ENCODE data around the gene ELK3. TPM values are rescaled to one million over a fixed set of nuclear protein-coding genes. Genes with fewer than 3 reads are reported as not detected.

Gene ELK3
- total and polyA plus RNA-seq, 9 of the 15 experiments (the other 6 are each of a cell fraction or from before 2014, with no cell fraction given), result 1.5 to 5.5 (median 2.9) TPM

- TF ChIP-seq ETS2 (tag; IDR thresholded peaks at IDR 0.05; ENCODE audit: borderline replicate concordance, poor library complexity, severe bottlenecking), result no peak
- no peak for TF ChIP-seq IFI16 (CRISPR knock-in tag; IDR thresholded peaks at IDR 0.05)
- TF ChIP-seq PML (IDR thresholded peaks at IDR 0.05; ENCODE audit: low read length), result no peak
- 0 out of 2 replicates have a peak, but pooled peaks have one; percentile 15 for TF ChIP-seq CREM (IDR thresholded peaks at IDR 0.05; ENCODE audit: low read depth)
Measured at GRCh38 chr12:96255077-96255476, 60.9 kb downstream of the ELK3 start (continued).

DNA sequence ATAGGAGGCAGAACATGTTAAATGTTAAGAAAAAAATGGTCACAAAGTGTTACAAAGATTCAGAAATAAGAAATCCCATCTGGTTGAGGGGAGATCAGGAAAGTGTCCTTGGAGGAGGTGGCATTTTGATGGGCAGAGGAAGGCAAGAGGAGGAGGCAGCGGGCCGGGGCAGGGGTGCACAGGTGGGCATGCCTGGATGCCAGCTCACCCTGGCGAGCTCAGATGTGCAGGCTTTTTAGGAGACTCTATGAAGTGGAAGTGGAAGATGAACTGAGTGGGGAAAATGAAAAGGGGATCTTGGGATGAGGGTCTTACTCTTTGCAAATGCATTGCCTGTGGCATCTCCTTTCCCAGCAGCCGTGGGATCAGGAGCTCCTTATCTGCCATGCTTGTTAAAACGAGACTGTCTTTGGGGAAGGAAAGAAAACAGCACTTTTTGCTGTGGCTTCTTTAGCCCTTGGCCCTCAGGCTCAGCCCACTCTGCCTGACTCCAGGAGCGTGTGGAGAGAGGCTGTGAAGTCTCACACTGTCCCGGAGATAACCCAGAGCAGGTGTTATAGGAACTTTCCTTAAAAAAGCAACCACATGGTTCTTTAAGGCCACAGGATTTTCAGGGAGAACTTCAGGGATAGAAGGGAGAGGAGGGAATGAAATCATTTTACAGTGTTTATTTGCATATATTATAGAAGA lies 62.6 kb downstream of the ELK3 start:
- H3K27me3 ChIP-seq (ENCODE audit: control insufficient read depth in 2 of 2, insufficient read depth in 2 of 2, low read length in 2 of 2), result no peaks in the 10 kb centered on the region
- 77% methylated on average over 7 of the region's 7 CpGs for WGBS (ENCODE audit: insufficient coverage, low coverage, missing lambda C conversion rate)
- H2AFZ ChIP-seq (ENCODE audit: low read depth, low read length), result no peak overlapping the region
- in situ Hi-C loops (cut with MboI), result no loop called here
- no peak for TF ChIP-seq BRF2 (IDR thresholded peaks at IDR 0.05; ENCODE audit: borderline replicate concordance, insufficient read depth, insufficient read length)
- TF ChIP-seq BRCA1 (IDR thresholded peaks at IDR 0.05), result no peak
- TF ChIP-seq BRCA1 (CRISPR knock-in tag; IDR thresholded peaks at IDR 0.05), result no peak
- TF ChIP-seq ETV1 (tag; conservative IDR thresholded peaks at IDR 0.05; ENCODE audit: low read depth), result no peak
- no peak for TF ChIP-seq RNF2 (IDR thresholded peaks at IDR 0.05)
- no peak for TF ChIP-seq KDM2B (CRISPR knock-in tag; IDR thresholded peaks at IDR 0.05)
- TF ChIP-seq, protein P1, sequence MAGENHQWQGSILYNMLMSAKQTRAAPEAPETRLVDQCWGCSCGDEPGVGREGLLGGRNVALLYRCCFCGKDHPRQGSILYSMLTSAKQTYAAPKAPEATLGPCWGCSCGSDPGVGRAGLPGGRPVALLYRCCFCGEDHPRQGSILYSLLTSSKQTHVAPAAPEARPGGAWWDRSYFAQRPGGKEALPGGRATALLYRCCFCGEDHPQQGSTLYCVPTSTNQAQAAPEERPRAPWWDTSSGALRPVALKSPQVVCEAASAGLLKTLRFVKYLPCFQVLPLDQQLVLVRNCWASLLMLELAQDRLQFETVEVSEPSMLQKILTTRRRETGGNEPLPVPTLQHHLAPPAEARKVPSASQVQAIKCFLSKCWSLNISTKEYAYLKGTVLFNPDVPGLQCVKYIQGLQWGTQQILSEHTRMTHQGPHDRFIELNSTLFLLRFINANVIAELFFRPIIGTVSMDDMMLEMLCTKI (IDR thresholded peaks at IDR 0.05; ENCODE audit: partially characterized antibody), result no peak
- TF ChIP-seq SIN3B (IDR thresholded peaks at IDR 0.05; ENCODE audit: low read depth), result no peak
- TF ChIP-seq CBFB (CRISPR knock-in tag; IDR thresholded peaks at IDR 0.05), result no peak
- TF ChIP-seq E4F1 (CRISPR knock-in tag; IDR thresholded peaks at IDR 0.05; ENCODE audit: borderline replicate concordance), result no peak
- no peak for TF ChIP-seq PHF21A (IDR thresholded peaks at IDR 0.05; ENCODE audit: borderline replicate concordance, low read depth)
- no peak for TF ChIP-seq NR3C1 (CRISPR knock-in tag; IDR thresholded peaks at IDR 0.05)
- ChIA-PET POLR2A (interaction anchor here (0.6 to 1.8 kb wide), 3 partner anchors 10 to 221 kb away, joined by 3 to 6 read pairs (median 3); partner anchors contain the start of gene LTA4H), CTCF (ENCODE audit: low intra/inter-chr PET ratio) (no interaction called here)
- H3K9ac ChIP-seq (ENCODE audit: insufficient read depth in 1 of 2, low read depth in 2 of 2, low read length in 2 of 2), result no peak overlapping the region
- ATAC-seq (0 out of 3 replicates have a peak, but pooled peaks have one; percentile 27), DNase-seq (ENCODE audit: extremely low read depth in 1 of 4, low spot score in 3 of 4) (no peak), FAIRE-seq (no peak)
- no peaks in the 10 kb centered on the region for H3K79me2 ChIP-seq (ENCODE audit: control insufficient read depth, insufficient read depth, low read length)
- H4K20me1 ChIP-seq (replicated peaks; ENCODE audit: control insufficient read depth, insufficient read depth, low read length), result no peaks in the 10 kb centered on the region
- no peaks in the 10 kb centered on the region for H3K4me1 ChIP-seq (replicated peaks in 1 of 2; ENCODE audit: control insufficient read depth in 2 of 2, insufficient read depth in 2 of 2, low read length in 2 of 2)
- no peaks in the 10 kb centered on the region for H3K9me3 ChIP-seq (replicated peaks; ENCODE audit: control insufficient read depth, insufficient read depth, low read depth, low read length)
- BruUV-seq (replicated peaks), result no TSS peak
- H3K4me3 ChIP-seq, result no peak overlapping the region
- H3K36me3 ChIP-seq (ENCODE audit: control insufficient read depth, insufficient read depth, low read length), result peaks cover 12% of the 10 kb centered on the region; the same call in 1 of the 3 replicates
- H3K9me1 ChIP-seq (ENCODE audit: control insufficient read depth, insufficient read depth, low read length), result no peaks in the 10 kb centered on the region
- intact Hi-C loops (cut with micrococcal nuclease), result no loop called here
- H3K27ac ChIP-seq (ENCODE audit: extremely low read depth, low read depth, low read length), result no peak overlapping the region
- no peak overlapping the region for H3K4me2 ChIP-seq (ENCODE audit: insufficient read depth, low read length)
